Measurements from ENCODE around the gene OR6N2. TPM values are rescaled to one million over a fixed set of nuclear protein-coding genes. Genes with fewer than 3 reads are reported as not detected.

OR6N2 gene
- total RNA-seq, 1 experiment from 2014 or later = not detected

DNA sequence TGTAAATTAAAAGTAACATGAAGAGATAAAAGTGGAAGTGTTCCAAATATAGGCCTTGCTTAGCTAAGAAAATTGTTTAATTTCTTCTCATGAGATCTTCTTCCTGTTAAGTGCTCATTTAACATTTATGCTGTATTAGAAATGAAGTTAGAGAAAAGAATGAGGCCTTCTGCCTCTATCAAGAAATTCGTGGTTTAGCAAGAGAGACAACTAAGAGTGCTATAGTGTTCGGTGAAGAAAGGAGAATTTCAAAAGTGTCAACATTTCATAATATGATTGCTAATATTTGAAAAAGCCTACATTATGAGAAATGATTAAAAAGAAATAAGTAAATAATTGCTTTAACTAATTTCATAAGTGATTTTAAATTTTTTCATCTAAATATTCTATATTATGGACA, 31.3 kb upstream of the OR6N2 start:
- H3K4me1 Mint-ChIP-seq = no peaks in the 10 kb centered on the region
- no CpG with 5 or more reads among the region's 2 CpGs for WGBS (ENCODE audit: extremely low coverage, insufficient read length, low lambda C conversion rate)

More for the DNA sequence above, 31.3 kb upstream of the OR6N2 start:
- no peak overlapping the region for H3K27ac Mint-ChIP-seq
- Histone ChIP-seq H4K20me1 (ENCODE audit: control insufficient read depth, insufficient read depth, insufficient read length) (no peaks in the 10 kb centered on the region), H3K79me1 (ENCODE audit: insufficient read depth, low read depth, low read length, poor library complexity, severe bottlenecking) (no peaks in the 10 kb centered on the region), H3K79me2 (ENCODE audit: insufficient read depth, low read length) (no peaks in the 10 kb centered on the region), H3T11ph (ENCODE audit: low read length) (no peak overlapping the region), H2BK12ac (ENCODE audit: insufficient read length, low read depth, low read length) (no peak overlapping the region), H3K56ac (ENCODE audit: insufficient read length, low read depth, low read length) (no peak overlapping the region), H2BK20ac (ENCODE audit: low read depth, low read length, poor library complexity, severe bottlenecking) (no peak overlapping the region), H3K27ac (ENCODE audit: insufficient read length, low read depth, low read length) (no peak overlapping the region), H3K4me1 (ENCODE audit: insufficient read depth, low read length) (no peaks in the 10 kb centered on the region), H2BK15ac (ENCODE audit: low read depth, low read length) (no peak overlapping the region), H2BK5ac (ENCODE audit: insufficient read length, low read length) (no peak overlapping the region), H2BK120ac (ENCODE audit: low read depth, low read length, poor library complexity, severe bottlenecking) (no peak overlapping the region), H3K14ac (ENCODE audit: insufficient read depth, low read length) (no peak overlapping the region), H2AFZ (ENCODE audit: low read length) (no peak overlapping the region), H4K5ac (ENCODE audit: insufficient read length, low read depth, low read length) (no peak overlapping the region), H2AK5ac (ENCODE audit: insufficient read length, low read length) (no peak overlapping the region), H3K27me3 (ENCODE audit: insufficient read depth, low read length) (no peaks in the 10 kb centered on the region), H3K18ac (ENCODE audit: insufficient read length, low read depth, low read length) (no peak overlapping the region), H4K8ac (replicated peaks; ENCODE audit: insufficient read length, low read depth, low read length) (no peak overlapping the region), H3K23ac (ENCODE audit: insufficient read length, low read depth, low read length) (no peak overlapping the region), H3K4me2 (ENCODE audit: insufficient read depth, insufficient read length, low read length) (no peak overlapping the region), H3K4ac (ENCODE audit: low read depth, low read length) (no peak overlapping the region), H3K9me3 (ENCODE audit: control insufficient read depth, low read depth, low read length) (no peaks in the 10 kb centered on the region), H3K9ac (ENCODE audit: extremely low read depth, insufficient read length, low read length) (no peak overlapping the region), H3K23me2 (ENCODE audit: insufficient read length, low read depth, low read length, poor library complexity, severe bottlenecking) (no peaks in the 10 kb centered on the region), H4K91ac (ENCODE audit: insufficient read length, low read depth, low read length) (no peak overlapping the region)
- H3K27me3 Mint-ChIP-seq (ENCODE audit: low read depth) = no peaks in the 10 kb centered on the region
- DNase-seq = no peak
- H3K36me3 Mint-ChIP-seq (ENCODE audit: insufficient read depth in 1 of 3, low read depth in 3 of 3) = no peaks in the 10 kb centered on the region
- TF ChIP-seq, protein P1, sequence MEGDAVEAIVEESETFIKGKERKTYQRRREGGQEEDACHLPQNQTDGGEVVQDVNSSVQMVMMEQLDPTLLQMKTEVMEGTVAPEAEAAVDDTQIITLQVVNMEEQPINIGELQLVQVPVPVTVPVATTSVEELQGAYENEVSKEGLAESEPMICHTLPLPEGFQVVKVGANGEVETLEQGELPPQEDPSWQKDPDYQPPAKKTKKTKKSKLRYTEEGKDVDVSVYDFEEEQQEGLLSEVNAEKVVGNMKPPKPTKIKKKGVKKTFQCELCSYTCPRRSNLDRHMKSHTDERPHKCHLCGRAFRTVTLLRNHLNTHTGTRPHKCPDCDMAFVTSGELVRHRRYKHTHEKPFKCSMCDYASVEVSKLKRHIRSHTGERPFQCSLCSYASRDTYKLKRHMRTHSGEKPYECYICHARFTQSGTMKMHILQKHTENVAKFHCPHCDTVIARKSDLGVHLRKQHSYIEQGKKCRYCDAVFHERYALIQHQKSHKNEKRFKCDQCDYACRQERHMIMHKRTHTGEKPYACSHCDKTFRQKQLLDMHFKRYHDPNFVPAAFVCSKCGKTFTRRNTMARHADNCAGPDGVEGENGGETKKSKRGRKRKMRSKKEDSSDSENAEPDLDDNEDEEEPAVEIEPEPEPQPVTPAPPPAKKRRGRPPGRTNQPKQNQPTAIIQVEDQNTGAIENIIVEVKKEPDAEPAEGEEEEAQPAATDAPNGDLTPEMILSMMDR (conservative IDR thresholded peaks at IDR 0.05) = no peak
- no peak overlapping the region for H3K4me3 Mint-ChIP-seq
- no peaks in the 10 kb centered on the region for H3K9me3 Mint-ChIP-seq

All from H9 (cell line).